Left ventricle myocardium superior (tissue), 1 donor: ENCODE results near the gene YDJC. TPM values are rescaled to one million over a fixed set of nuclear protein-coding genes. Genes with fewer than 3 reads are reported as not detected.
A peak's percentile ranks its signal among the peaks of the same experiment; 100 is the strongest.

Experiments used
- ATAC-seq: fragments of 200-7000 bp; cut with Tn5 transposase; one replicate; pipeline ENCODE4 v1.9.1; 2020; ENCODE audit warnings: mild to moderate bottlenecking, moderate library complexity
- DNase-seq: peaks from one replicate; pipeline ENCODE4 v3.0.0-alpha.2; 2020
- intact Hi-C: fragments of 100-400 bp; cut with micrococcal nuclease; formaldehyde crosslinking; loops from one replicate; pipeline ENCODE4 v1.11.0; 2022
- total RNA-seq: library from RNA; stranded (reverse); fragmentation: NEBNext Ultra II Directional; extraction: Animal tissue kit (Norgen Biotek cat#: 25700); gene quantifications from one replicate; pipeline ENCODE4 v1.2.1, GENCODE V29; 2021
- donor health status: DM: no; HTN: yes; CAD: no; lungs with severe emphysema.

The YDJC gene
- total RNA-seq, 1 donor from 2014 or later = 4.9 TPM

- DNase-seq (no peak), ATAC-seq (no peak)
- intact Hi-C loops = no loop called here
Observed at GRCh38 chr22:21635771-21636510, 6.1 kb upstream of the YDJC start.

GRCh38 chr22:21634844-21635243, 5.0 kb upstream of the YDJC start:
- no peak for DNase-seq
- intact Hi-C loops = no loop called here
- ATAC-seq = no peak

GRCh38 chr22:21634081-21634480, 4.3 kb upstream of the YDJC start:
- DNase-seq (no peak), ATAC-seq (no peak)
- intact Hi-C loops = no loop called here

- intact Hi-C loops = no loop called here
- ATAC-seq = no peak
- no peak for DNase-seq
Observed at GRCh38 chr22:21633481-21633880, 3.7 kb upstream of the YDJC start.

- no peak for ATAC-seq
- intact Hi-C loops = no loop called here
- no peak for DNase-seq
Observed at GRCh38 chr22:21632931-21633330, 3.1 kb upstream of the YDJC start.

GRCh38 chr22:21632237-21632895, 2.5 kb upstream of the YDJC start, which contains the start of gene CCDC116:
Gene CCDC116, plus strand, starts transcription at chr22:21632760. Its CDS starts 422 bp downstream, at chr22:21633182.
- ATAC-seq = no peak
- intact Hi-C loops = no loop called here
- DNase-seq = no peak

- intact Hi-C loops = no loop called here
- DNase-seq (no peak), ATAC-seq (no peak)
Observed at GRCh38 chr22:21631025-21631424, 1.2 kb upstream of the YDJC start.

- DNase-seq (no peak), ATAC-seq (peak; percentile 0)
- intact Hi-C loops = no loop called here
Observed at GRCh38 chr22:21628386-21629254, 1.2 kb downstream of the YDJC start.

GRCh38 chr22:21626735-21627469, 2.9 kb downstream of the YDJC start:
- intact Hi-C loops = no loop called here
- DNase-seq (no peak), ATAC-seq (no peak)

- intact Hi-C loops = no loop called here
- DNase-seq (no peak), ATAC-seq (no peak)
Observed at GRCh38 chr22:21626073-21626734, 3.6 kb downstream of the YDJC start.

GRCh38 chr22:21624880-21625791, 4.7 kb downstream of the YDJC start:
- intact Hi-C loops = no loop called here
- ATAC-seq (no peak), DNase-seq (no peak)

GRCh38 chr22:21624120-21624879, 5.5 kb downstream of the YDJC start:
- ATAC-seq = peak; percentile 65
- peak; percentile 58 for DNase-seq

GRCh38 chr22:21623648-21623970, 6.2 kb downstream of the YDJC start:
- ATAC-seq = peak; percentile 8
- intact Hi-C loops = no loop called here

More at GRCh38 chr22:21624120-21624879, 5.5 kb downstream of the YDJC start:
- intact Hi-C loops = no loop called here

GRCh38 chr22:21622919-21623647, 6.7 kb downstream of the YDJC start:
- intact Hi-C loops = no loop called here
- no peak for ATAC-seq
- no peak for DNase-seq

More at GRCh38 chr22:21623648-21623970, 6.2 kb downstream of the YDJC start:
- no peak for DNase-seq

- DNase-seq = no peak
- intact Hi-C loops = no loop called here
- ATAC-seq = no peak
Observed at GRCh38 chr22:21622011-21622918, 7.6 kb downstream of the YDJC start.
